Limb (tissue), 2 donors: ENCODE data around the gene MXD4.

ENCODE experiments used
- DNase-seq, 2 donors: peaks; one replicate each; pipeline ENCODE4 v3.0.0-alpha.2; 2016; ENCODE audit errors: extremely low spot score in 2 of 2

The MXD4 gene

GRCh38 chr4:2251073-2251794 lies 10.7 kb downstream of the MXD4 start:
- DNase-seq: no peak

DNA sequence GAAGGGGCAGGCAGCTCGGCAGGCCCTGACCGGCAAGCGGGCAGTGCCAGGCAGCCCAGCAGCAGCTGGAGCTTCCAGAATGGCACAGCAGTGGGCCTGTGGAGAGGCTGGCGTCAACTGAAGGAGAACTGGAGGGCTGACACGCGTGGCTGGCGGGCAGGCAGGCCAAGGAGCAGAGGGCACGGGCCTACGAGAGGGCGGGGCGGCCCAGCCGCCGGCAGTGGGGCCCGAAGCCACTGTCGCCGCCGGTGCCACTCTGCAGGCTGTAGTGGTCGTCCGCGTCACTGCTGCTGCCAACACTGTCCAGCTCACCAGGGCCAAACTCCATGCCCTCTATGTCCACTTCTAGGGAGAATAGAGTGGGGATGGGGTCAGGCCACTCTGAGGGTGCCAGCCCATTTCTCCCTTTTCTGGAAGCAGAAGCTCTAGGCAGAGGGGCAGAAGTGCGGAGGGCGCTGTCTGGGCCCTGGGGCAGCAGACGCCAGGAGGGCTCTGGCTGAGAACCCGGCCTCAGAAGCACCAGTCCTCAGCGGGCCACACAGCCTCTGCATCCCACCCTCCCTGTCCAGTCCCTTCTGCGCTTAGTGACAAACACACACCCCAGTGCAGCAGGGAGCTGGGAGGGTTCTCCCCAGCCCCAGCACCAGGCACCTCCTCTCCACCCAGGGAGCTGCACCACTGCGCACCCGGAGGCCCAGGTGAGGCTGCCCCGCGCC lies 11.4 kb downstream of the MXD4 start:
- DNase-seq: no peak

DNA sequence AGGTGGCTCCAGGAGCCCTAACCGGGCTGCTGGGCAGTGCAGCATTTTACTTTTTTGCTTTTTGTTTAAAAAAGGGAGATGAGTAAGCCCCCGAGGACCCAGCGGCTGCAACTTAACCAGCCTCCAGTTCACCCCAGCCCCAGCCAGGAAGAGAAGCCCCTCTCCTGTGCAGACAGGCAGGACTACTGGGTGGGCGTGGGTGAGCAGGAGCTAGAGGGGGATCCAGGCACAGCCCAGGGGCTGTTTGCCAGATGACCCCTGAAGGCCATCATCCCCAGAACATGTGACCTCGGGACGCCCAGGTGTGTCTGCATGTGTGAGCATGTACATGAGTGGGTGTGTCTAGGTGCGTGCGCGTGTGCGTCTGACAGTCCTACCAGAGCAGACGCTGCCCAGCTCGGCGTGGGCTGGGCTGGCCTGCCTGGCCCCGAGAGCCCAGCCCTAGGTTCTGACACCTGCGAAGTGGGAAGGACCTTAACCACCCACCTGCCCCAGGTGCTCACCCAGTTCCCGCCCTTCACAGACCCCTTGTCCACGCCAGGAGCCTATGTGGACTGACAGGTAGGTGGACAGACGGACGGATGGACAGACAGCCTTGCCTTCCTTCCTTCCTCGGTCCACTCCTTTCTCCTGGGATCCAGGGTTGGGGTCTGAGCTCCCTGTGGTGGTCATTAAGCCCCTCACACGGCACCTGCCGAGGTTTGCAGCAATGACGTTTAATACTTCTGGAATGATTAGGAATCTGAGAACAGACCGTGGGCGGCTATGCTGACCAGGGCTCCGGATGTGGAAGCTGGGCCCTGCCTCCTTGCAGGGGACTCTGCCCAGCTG lies 12.2 kb downstream of the MXD4 start:
- DNase-seq: no peak

DNA sequence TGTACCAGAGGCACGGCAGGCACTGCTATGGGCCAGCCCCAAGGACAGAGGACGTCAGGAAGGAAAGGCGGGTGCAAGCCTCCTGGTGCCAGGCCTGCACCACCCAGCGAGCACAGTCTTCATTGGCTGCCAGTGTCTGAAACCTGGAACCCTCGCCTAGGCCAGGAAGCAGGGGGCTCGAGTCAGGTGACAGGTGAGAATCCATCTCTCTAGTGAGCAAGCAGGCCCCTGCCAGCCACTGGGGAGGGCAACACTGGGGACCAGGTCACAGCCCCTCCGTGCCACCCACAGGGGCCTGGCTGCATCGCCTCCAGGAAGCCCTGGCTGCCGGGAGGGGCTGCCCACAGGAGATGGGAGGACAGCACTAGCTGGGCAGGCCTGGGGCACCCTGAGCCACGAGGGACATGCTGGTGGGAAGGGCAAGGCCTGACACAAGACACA lies 13.1 kb downstream of the MXD4 start:
- DNase-seq: no peak

DNA sequence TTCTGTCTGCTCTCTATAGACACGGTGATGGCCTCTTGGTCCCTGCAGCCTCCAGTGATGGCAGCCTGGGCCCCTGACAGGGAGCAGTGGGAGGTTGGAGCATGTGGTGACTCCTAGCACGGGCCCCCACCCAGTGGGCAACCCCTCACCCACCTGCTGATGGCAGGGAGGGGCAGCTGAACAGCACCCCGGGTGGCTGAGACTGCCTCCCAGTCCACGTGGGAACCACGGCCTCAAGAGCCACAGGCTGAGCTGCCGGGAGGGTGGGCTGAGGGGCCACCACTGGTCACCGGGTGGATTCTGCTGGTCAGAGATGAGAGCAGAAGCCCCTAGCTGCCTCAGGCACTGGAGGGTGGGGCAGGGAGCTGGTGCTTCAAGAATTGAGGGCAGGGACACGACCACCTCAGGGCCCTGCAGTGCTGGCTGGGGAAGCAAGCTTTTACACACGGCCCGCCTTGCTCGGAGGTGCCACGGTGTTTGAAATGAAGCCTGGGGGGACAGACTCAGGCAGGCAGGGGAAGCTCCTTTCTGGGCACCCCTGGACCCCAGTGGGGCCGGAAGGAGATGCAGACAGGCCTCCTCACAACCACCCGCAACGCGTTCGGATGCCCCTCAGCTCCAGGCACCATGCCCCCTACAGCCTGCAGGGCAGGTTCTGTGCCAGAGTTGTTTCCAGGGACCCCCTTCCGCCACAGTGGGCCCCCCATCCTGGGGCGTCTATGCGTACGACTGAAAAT lies 13.7 kb downstream of the MXD4 start:
- no peak for DNase-seq

- DNase-seq: peak in 1 of 2 donors; percentile 32
These were observed 14.5 kb downstream of the MXD4 start for GRCh38 chr4:2247128-2248043.

GRCh38 chr4:2246384-2247127 lies 15.4 kb downstream of the MXD4 start:
- DNase-seq: no peak

DNA sequence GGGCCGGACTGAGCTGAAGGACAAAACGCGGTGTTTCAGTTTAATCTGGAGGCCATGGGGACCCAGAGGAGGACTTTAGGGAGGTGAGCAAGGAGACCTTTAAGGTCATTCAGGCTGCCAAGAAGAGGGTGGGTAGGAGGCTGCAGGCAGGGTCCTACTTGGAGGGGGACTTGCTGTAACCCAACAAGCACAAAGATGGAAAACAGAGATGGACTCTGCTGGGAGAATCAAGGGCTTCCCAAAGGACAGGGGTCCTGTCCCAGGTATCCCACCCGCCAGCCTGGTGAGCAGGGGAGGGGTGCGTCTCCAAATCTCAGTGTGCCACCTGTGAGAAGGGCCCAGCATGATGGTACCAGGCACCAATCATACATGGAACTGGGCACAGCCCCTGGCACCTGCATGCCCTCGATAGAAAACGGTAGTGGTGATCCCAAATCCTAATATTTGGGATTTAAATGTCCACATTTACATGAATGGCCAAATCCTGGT lies 16.1 kb downstream of the MXD4 start:
- DNase-seq: no peak

- no peak for DNase-seq
These were observed 16.7 kb downstream of the MXD4 start for GRCh38 chr4:2245057-2245786.

GRCh38 chr4:2243681-2244380 lies 18.1 kb downstream of the MXD4 start:
- peak; percentile 48 to 56 for DNase-seq

DNA sequence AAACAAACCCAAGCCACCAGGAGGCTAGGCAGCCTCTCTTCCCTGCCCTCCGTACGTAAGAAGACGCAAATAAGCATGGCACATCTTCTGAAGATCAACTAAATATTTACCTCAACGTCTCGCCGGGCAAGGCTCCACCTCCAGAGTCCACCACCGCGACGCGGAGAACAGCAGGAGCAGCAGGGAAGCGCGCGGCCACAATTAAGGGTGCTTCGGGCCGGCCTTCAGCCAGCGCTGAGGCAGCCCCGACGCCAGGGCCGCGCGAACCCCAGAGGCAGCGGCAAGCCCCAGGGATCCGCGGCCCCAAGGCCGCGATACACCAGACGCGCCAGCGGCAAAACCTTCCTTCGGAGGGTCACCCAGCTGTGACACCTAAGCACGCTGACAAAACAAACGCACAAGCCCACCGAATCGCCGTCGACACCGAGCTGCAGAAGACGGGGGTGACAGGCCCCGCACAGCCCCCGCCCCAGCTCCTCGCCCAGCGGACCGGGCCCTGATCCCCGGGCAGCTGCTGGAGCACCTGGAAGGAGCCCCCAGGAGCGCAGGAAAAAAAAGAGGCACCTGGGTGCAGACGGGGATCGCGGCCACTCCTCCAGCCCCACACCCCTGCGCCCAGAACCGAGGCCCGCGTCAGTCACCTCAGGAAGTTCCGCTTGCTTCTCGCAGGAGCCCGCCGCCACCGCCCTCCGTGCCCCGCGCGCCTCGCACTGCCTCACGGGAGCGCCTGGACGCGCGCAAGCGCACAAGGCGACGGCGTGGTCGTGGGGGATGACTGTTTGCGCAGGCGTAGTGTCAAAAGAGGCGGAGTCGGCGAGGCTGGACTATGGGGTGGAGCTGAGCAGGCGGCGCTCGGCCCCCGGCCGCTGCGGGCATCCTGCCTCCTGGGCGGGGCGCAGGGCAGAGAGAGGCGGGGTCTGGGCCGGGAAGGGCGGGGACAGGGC lies 20.2 kb downstream of the MXD4 start, which contains the start of the genes HAUS3 and POLN:
TSS of gene HAUS3 (minus strand) at position 712 of the 944 bp plus-strand sequence. CDS start 1,175 bp downstream, outside the sequence.
TSS of gene POLN (minus strand) at position 712 of the 944 bp plus-strand sequence. CDS start 12,890 bp downstream, outside the sequence.
- DNase-seq: peak; percentile 97 to 99

DNA sequence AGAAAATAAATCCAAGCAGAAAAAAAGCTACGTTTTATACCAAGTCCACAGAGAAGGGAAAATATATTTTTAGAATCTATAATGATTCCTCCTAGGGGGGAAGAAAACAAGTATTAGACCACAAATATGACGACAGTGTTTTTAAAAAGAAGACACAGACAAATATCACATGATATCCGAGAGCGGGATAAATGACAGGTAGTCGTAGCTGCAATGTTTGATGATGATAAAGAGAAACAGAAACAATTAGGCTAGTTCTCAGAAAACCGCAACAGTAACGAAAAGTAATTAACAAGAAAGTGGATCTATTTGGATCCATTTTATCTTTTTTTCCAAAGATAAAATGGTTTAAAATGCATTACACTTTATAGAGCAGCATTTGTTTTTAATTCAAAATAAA lies 20.9 kb downstream of the MXD4 start:
- DNase-seq: no peak

DNA sequence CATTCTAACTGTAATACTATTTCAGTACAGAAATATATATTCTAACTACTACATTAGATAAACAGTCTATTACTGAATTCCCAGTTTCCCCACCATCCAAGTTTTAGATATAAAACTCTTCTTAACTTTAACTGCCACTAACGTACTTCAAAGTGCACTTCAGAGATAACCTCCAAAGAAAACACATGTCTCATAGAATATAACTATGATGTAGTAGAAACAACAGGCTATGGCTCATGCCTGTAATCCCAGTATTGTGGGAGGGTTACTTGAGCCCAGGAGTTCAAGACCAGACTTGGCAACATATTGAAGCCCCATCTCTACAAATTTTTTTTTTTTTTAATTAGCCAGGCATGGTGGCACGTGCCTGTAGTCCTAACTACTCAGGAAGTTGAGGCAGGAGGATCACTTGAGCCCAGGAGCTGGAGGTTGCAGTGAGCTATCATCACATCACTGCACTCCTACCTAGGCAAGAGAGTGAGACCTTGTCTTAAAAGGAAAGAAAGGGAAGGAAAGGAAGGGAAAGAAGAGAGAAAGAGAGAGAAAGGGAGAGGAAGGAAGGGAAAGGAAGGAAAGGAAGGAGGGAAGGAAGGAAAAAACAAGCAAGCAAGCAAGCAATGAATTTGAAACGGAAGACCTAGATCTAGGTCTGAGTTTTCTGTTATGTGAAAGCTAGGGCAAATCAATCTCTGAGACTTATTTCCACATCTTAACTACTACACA lies 24.8 kb downstream of the MXD4 start:
- DNase-seq: no peak

GRCh38 chr4:2231082-2231481 lies 30.8 kb downstream of the MXD4 start:
- DNase-seq: no peak

GRCh38 chr4:2226261-2226660 lies 35.6 kb downstream of the MXD4 start:
- DNase-seq: no peak

GRCh38 chr4:2222838-2223237 lies 39.1 kb downstream of the MXD4 start:
- DNase-seq: no peak
